Astrocyte of the spinal cord (primary cell): ENCODE data around the gene TMEM223.
A peak's percentile ranks its signal among the peaks of the same experiment; 100 is the strongest.

Experiments
- DNase-seq: peaks from one replicate; pipeline ENCODE4 v3.0.0; 2011; ENCODE audit warnings: low read depth, low spot score
- H3K4me3 ChIP-seq: 2 replicates; pipeline ENCODE4 v1.5.1; 2011; ENCODE audit warnings: low read depth, mild to moderate bottlenecking, low read length, moderate library complexity
- CTCF ChIP-seq: IDR thresholded peaks from 2 replicates; pipeline ENCODE4 v1.5.1; 2012; ENCODE audit warnings: low read depth, mild to moderate bottlenecking, low read length, inconsistent platforms
- in situ Hi-C: cut with HindIII; loops from 2 replicates; pipeline ENCODE4 v1.10.0; 2017; ENCODE audit warnings: low sequenced_read_pairs

The TMEM223 gene

DNA sequence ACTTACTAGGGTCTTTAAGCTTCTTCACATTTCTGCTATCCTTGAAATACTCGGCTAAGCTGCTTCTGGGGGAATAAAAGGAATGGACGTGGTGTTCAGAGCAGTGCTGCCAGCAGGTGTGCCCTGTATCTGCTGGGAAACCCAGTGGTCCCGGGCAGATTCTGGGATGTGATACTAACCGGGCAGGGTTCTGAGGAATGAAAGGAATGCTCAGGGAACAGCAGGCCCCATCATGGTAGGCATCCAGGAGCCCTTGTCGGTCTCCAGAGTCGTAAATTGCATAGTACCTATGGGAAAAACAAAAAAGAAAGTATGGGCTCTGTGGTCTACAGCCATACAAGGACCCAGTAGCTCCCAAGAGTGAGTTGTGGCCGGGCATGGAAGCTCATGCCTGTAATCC, 4.5 kb upstream of the TMEM223 start:
- no peak overlapping the region for H3K4me3 ChIP-seq
- in situ Hi-C loops: no loop called here
- TF ChIP-seq CTCF: no peak
- no peak for DNase-seq

GRCh38 chr11:62794201-62794775, 2.5 kb upstream of the TMEM223 start:
- DNase-seq: no peak
- in situ Hi-C loops: no loop called here
- no peak for TF ChIP-seq CTCF
- no peak overlapping the region for H3K4me3 ChIP-seq

DNA sequence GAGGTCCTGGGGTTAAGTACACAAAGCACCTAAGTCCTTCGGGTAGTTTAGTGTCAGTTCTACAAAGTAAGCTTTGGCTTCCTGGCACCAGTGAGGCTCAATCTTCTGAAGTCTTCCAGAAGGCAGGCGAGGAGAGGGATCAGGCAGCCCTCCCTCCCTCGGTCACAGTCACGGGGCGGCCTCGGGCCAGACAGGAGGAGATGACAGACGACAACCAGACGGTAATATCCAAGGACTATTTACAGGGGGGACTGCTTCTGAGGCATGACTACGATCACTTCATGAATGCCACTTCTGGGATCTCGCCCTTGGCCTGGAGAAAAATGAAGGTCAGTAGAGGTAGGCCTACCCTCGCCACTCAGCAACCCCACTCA, 383 bp upstream of the TMEM223 start:
- in situ Hi-C loops: no loop called here
- TF ChIP-seq CTCF: no peak
- no peak overlapping the region for H3K4me3 ChIP-seq
- no peak for DNase-seq

- in situ Hi-C loops: no loop called here
Measured at GRCh38 chr11:62789576-62789975, 2.2 kb downstream of the TMEM223 start.

GRCh38 chr11:62788991-62789390, 2.8 kb downstream of the TMEM223 start:
- no peak for DNase-seq
- TF ChIP-seq CTCF: no peak
- no peak overlapping the region for H3K4me3 ChIP-seq
- in situ Hi-C loops: no loop called here

More at GRCh38 chr11:62789576-62789975, 2.2 kb downstream of the TMEM223 start:
- no peak overlapping the region for H3K4me3 ChIP-seq
- no peak for DNase-seq
- no peak for TF ChIP-seq CTCF

GRCh38 chr11:62787005-62787759, 4.6 kb downstream of the TMEM223 start, which contains the start of gene TMEM179B:
TMEM179B (plus strand) TSS chr11:62787402; CDS start chr11:62787432, 30 bp downstream.
- H3K4me3 ChIP-seq: peak within 1 kb of the TSS; percentile 94
- in situ Hi-C loops: no loop called here
- peak; percentile 76 for TF ChIP-seq CTCF
- peak; percentile 98 for DNase-seq
